WTC11 (cell line): ENCODE data around the gene RGMA. TPM values are rescaled to one million over a fixed set of nuclear protein-coding genes. Genes with fewer than 3 reads are reported as not detected.

ENCODE experiments used
- ATAC-seq: fragments of 200-7000 bp; cut with Tn5 transposase; 2 replicates; pipeline ENCODE4 v1.10.0; 2021; ENCODE audit warnings: mild to moderate bottlenecking, moderate library complexity
- CTCF ChIA-PET: fragments of 300-600 bp; sonication (Branson Sonifier 250); formaldehyde crosslinking; loops from one replicate; lab custom pipeline; 2021; ENCODE audit warnings: antibody characterized with exemption; lab: Charles Lee
- POLR2A ChIA-PET: fragments of 350-600 bp; sonication (Branson Sonifier 250); formaldehyde crosslinking; loops from one replicate; lab custom pipeline; 2021; ENCODE audit warnings: antibody characterized with exemption; lab: Charles Lee
- DNase-seq: peaks from one replicate; pipeline ENCODE4 v3.0.0; 2021; ENCODE audit warnings: low spot score
- H3K27ac Mint-ChIP-seq: 2 replicates; pipeline ENCODE4 v1.8.0; 2021; ENCODE audit warnings: mixed read lengths
- H3K27me3 Mint-ChIP-seq: 2 replicates; pipeline ENCODE4 v1.8.0; 2021; ENCODE audit warnings: low read depth, mild to moderate bottlenecking, moderate library complexity, mixed read lengths
- H3K36me3 Mint-ChIP-seq: 2 replicates; pipeline ENCODE4 v1.8.0; 2021; ENCODE audit warnings: mixed read lengths
- H3K4me1 Mint-ChIP-seq: 2 replicates; pipeline ENCODE4 v1.8.0; 2022; ENCODE audit warnings: mixed read lengths
- H3K4me3 Mint-ChIP-seq: 2 replicates; pipeline ENCODE4 v1.8.0; 2021; ENCODE audit warnings: mild to moderate bottlenecking, moderate library complexity, mixed read lengths
- H3K9me3 Mint-ChIP-seq: 2 replicates; pipeline ENCODE4 v1.8.0; 2021; ENCODE audit warnings: mixed read lengths
- AFF4 ChIP-seq: sonication (generic); formaldehyde crosslinking; IDR thresholded peaks from 2 replicates; pipeline ENCODE4 v1.8.1; 2023; ENCODE audit warnings: mild to moderate bottlenecking, missing genetic modification reagents, borderline replicate concordance
- ATF1 ChIP-seq: sonication (generic); formaldehyde crosslinking; IDR thresholded peaks from 2 replicates; pipeline ENCODE4 v1.8.1; 2023; ENCODE audit warnings: mild to moderate bottlenecking, moderate library complexity, missing genetic modification reagents
- ATF6 ChIP-seq: sonication (generic); formaldehyde crosslinking; IDR thresholded peaks from 2 replicates; pipeline ENCODE4 v1.8.1; 2023; ENCODE audit warnings: mild to moderate bottlenecking, missing genetic modification reagents
- CBFB ChIP-seq: sonication (generic); formaldehyde crosslinking; IDR thresholded peaks from 2 replicates; pipeline ENCODE4 v1.8.1; 2022; ENCODE audit warnings: mild to moderate bottlenecking, low read depth, missing genetic modification reagents
- CTCF ChIP-seq: fragments of 200-600 bp; IDR thresholded peaks from 2 replicates; pipeline ENCODE4 v1.8.0; 2022; ENCODE audit warnings: antibody characterized with exemption
- ELF4 ChIP-seq: sonication (generic); formaldehyde crosslinking; IDR thresholded peaks from 2 replicates; pipeline ENCODE4 v1.8.1; 2022; ENCODE audit warnings: low read depth, mild to moderate bottlenecking, moderate library complexity, missing genetic modification reagents
- ERG ChIP-seq: fragments of 250-450 bp; sonication (Bioruptor Pico); IDR thresholded peaks from 2 replicates; pipeline ENCODE4 v1.8.0; 2021; ENCODE audit warnings: mild to moderate bottlenecking
- FOXJ3 ChIP-seq: sonication (generic); formaldehyde crosslinking; IDR thresholded peaks from 2 replicates; pipeline ENCODE4 v1.9.0; 2021; ENCODE audit warnings: missing genetic modification reagents, mild to moderate bottlenecking, borderline replicate concordance
- MLX ChIP-seq: sonication (generic); formaldehyde crosslinking; IDR thresholded peaks from 2 replicates; pipeline ENCODE4 v1.8.1; 2023; ENCODE audit warnings: mild to moderate bottlenecking, missing genetic modification reagents, moderate library complexity
- SP1 ChIP-seq: sonication (generic); formaldehyde crosslinking; conservative IDR thresholded peaks from 2 replicates; pipeline ENCODE4 v1.8.1; 2022; ENCODE audit warnings: missing genetic modification reagents
- USF1 ChIP-seq: sonication (generic); formaldehyde crosslinking; IDR thresholded peaks from 2 replicates; pipeline ENCODE4 v1.8.0; 2022; ENCODE audit warnings: mild to moderate bottlenecking, missing genetic modification reagents
- USF2 ChIP-seq: sonication (generic); formaldehyde crosslinking; IDR thresholded peaks from 2 replicates; pipeline ENCODE4 v1.8.1; 2023; ENCODE audit warnings: mild to moderate bottlenecking, missing genetic modification reagents, moderate library complexity
- ZNF425 ChIP-seq: fragments of 250-450 bp; sonication (Bioruptor Pico); conservative IDR thresholded peaks from 2 replicates; pipeline ENCODE4 v1.9.0; 2021; ENCODE audit warnings: mild to moderate bottlenecking
- ZNF512 ChIP-seq: sonication (generic); formaldehyde crosslinking; IDR thresholded peaks from 2 replicates; pipeline ENCODE4 v1.8.1; 2022; ENCODE audit warnings: missing genetic modification reagents, borderline replicate concordance
- total RNA-seq: library from RNA; stranded (reverse); gene quantifications from 3 replicates; pipeline ENCODE4 v1.2.3, GENCODE V29; 2021

RGMA gene
- total RNA-seq, 1 experiment from 2014 or later = 47.2 TPM

GRCh38 chr15:93126599-93126998, 37.6 kb upstream of the RGMA start:
- DNase-seq (no peak), ATAC-seq (no peak)
- no peaks in the 10 kb centered on the region for H3K36me3 Mint-ChIP-seq
- POLR2A ChIA-PET = no interaction called here
- CTCF ChIA-PET = interaction anchor here (1.2 kb wide), 1 partner anchor 994 kb away, joined by 4 read pairs; no protein-coding TSS in a partner anchor
- no peaks in the 10 kb centered on the region for H3K9me3 Mint-ChIP-seq
- no peaks in the 10 kb centered on the region for H3K4me1 Mint-ChIP-seq
- peaks cover 4% of the 10 kb centered on the region for H3K27me3 Mint-ChIP-seq
- no peak overlapping the region for H3K27ac Mint-ChIP-seq
- no peak overlapping the region for H3K4me3 Mint-ChIP-seq
- no peak for TF ChIP-seq MLX
- TF ChIP-seq ERG (CRISPR knock-in tag) = no peak
- TF ChIP-seq USF2 (CRISPR knock-in tag) = no peak
- no peak for TF ChIP-seq ZNF425
- no peak for TF ChIP-seq CTCF
- TF ChIP-seq CBFB (CRISPR knock-in tag) = no peak
- TF ChIP-seq ATF6 (CRISPR knock-in tag) = no peak
- TF ChIP-seq SP1 (CRISPR knock-in tag) = no peak
- TF ChIP-seq USF1 = no peak
- TF ChIP-seq FOXJ3 (CRISPR knock-in tag) = no peak
- TF ChIP-seq ATF1 (CRISPR knock-in tag) = no peak
- TF ChIP-seq ELF4 (CRISPR knock-in tag) = no peak
- no peak for TF ChIP-seq AFF4
- TF ChIP-seq ZNF512 (CRISPR knock-in tag) = no peak
- TF ChIP-seq, all 79 proteins: peak for 0
